Measurements from ENCODE around the gene NECTIN1.
"Not testable (repeated sequence)": the region's sequence is repeated elsewhere in the genome, so short reads cannot be mapped to it uniquely, and the experiment has no call there.

NECTIN1 gene

DNA sequence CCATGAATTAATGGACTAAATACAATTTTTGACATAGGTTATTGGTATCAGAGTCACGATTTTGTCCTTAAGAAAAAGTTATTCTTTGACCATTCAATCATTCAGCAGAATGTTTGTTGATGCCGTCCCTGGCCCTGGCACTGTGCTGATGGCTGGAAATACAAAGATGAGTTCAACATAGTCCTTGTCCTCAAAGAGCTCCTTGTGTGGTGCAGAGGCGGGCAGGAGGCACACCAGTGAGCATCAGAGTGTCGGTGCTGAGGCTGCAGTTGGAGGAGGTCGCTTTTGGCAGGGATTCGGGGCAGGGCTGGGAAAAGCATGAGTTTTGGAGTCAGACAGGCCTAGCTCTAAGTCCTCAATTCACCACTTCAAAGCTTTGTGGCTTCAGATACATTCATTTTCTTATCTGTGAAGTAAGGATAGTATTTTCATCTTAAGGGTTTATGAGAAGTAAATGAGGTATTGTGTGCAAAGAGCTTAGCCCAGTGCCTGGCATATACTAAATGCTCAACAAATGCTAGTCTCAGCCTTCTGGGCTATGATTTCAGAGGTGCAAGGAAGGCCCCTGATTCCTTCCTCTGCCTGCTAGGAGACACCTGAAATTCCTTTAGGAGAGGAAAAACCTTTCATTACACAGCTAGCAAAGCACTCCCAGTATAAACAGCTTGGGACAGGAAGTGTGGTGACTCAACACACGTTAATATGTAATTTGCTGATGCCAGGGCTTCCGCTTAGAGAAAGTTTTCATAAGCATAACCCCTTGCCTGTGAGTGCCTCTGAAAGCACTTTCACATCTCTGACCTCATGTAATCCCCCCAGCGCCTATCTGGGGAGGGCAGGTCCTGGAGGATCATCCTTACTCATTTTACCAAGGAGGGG is 113.8 kb downstream of the NECTIN1 start:
- FAIRE-seq, result no peak

DNA sequence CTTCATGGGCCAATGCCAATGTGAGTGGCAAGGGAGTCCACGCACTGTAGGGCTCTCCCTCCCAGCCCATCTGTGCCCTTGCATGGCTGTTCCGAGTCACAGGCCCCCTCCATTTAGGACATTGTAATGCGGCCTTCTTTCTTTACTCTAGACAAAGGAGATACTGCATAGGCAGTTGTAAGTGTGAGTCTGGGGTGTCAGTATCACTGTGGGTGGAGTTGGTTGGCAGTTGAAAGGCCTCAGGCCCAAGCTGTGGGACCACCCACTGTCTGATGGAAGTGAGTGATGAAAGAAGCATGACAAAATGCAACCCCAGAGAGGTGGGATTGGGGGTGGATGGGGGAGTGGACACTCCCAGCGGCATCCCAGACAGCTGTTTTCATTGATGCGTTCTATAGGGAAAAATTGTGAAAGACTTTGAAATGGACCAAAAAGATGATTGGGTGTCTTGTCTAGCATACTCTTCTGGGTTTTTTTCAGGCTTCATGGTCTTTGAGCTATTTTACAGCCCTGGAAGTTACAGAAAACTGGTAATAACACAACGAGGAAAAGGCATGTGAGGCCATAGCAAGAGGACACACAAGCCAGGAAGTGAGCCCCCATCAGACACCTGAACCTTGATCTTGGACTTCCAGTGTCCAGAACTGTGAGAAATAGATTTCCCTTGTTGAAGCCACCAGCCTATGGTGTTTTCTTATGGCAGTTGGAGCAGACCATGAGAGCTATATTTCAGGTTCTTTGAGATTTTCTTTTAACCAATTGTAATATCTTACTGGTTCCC is 114.6 kb downstream of the NECTIN1 start:
- FAIRE-seq, result no peak

DNA sequence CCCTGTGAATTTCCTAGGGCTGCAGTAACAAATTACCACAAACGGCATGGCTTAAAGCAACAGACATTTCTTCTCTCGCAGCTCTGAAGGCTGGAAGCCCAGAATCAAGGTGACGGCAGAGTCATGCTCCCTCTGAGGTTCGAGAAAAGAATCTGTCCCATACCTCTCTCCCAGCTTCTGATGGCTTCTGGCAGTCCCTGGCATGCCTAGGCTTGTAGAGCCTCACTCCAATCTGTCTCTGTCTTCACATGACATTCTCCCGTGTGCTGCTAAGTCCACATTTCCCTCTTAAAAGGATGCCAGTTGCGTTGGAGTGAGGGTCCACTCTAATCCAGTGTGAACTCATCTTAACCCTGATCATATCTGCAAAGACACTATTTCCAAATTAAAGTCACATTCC is 116.2 kb downstream of the NECTIN1 start:
- FAIRE-seq, result no peak

DNA sequence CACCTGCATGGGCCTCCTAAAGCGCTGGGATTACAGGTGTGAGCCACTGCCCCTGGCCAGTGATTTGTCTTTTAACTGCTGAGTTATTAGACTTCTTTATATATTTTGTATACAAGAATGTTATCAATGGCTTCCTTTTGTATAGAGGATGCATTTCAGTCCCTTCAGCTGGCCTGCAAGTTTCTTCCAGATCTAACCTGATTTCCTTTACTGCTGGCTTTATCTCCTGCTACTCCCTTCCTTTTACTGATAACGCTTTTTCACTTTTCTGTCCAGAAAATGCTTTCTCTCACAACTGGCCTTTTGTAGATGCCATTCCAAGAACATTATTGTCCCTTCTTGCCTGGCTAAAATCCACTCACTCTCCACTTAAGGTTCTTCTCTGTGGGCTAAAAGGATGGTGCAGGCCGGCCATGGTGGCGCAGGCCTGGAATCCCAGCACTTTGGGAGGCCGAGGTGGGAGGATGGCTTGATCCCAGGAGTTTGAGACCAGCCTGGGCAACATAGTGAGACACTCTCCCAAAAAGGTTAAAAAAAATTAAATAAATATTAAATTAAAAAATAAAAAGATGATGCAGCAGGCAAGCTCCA is 118.1 kb downstream of the NECTIN1 start:
- no peak for FAIRE-seq

DNA sequence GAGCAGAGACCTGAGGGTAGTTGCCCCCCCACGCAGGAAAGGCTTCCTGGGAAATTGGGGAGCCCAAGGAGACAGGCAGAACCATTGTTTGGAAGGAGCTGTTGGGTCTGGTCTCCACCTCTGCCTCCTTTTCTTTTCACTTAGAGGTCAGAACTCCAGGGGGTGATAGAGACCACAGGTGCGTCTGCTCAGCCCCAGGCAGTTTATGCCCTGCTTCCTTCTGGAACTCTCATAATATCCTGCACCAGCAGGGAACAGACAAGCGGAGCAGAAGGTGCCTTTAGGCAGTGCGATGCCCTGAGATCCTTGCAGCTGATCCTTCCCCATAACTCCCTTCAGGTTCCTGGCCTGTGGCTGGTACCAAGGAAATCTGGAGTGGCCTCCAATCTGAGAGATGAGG is 120.2 kb downstream of the NECTIN1 start:
- no peak for FAIRE-seq

DNA sequence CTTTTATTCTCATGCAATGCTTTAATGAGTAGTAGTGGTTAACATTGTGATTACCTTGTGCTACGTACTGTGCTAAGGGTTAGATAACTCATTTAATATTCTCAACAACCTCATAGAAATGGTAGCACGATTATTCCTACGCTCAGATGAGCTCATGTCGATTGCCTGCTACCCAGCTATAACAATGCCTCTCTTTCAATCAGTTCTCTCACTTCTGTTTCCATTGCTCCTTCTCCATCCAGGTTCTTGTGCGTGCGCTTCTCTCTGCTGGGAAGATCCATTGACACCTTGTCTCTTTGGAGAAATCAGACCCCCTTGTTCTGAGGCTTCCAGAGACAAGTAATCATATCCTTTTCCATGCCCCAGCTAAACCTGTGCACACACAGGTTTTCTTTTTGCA is 120.8 kb downstream of the NECTIN1 start:
- FAIRE-seq, result no peak

DNA sequence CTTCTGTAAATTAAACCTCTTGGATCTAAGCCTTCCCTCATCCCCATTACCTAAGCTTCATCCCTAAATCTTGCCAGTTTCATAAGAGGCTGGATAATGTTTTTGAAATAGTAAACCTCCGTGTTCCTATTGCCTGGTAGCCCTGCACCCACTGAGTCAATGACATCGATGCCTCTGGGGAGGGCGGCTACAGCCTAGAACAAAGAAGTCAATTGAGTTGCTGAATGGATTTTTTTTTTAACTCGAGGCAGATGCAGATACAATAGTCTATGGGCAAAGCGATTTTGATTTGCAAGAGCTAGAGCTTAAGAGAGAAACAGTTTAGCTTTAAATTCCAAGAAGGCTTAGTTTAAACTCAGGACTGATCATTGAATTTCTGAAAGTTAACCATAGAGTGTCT is 121.3 kb downstream of the NECTIN1 start:
- no peak for FAIRE-seq

DNA sequence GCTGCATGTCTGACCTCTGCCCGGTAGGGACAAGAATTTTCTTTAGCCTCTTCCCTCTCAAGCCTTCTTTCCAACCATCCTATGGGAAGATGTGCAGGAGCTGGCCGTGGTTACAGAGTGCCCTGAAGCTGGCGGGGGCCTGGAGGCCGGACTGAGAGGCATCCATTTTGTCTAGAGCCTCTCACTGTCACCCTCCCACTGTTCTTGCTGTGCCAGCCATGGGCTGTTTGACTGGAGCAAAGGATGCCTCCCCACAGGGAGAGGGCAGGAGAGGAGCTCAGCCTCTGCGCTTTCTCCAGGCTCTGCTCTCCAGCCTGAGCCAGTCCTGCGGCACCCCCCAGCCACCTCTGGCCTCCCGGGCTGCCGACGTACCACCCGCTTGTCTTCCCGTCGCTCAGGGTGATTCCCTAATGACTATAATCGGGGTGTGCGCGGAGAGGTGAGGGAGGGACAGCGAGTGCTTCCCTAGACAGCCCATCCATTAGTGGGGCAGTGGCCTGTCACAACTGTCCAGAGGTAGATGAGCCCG is 123.8 kb downstream of the NECTIN1 start:
- no peak for FAIRE-seq

DNA sequence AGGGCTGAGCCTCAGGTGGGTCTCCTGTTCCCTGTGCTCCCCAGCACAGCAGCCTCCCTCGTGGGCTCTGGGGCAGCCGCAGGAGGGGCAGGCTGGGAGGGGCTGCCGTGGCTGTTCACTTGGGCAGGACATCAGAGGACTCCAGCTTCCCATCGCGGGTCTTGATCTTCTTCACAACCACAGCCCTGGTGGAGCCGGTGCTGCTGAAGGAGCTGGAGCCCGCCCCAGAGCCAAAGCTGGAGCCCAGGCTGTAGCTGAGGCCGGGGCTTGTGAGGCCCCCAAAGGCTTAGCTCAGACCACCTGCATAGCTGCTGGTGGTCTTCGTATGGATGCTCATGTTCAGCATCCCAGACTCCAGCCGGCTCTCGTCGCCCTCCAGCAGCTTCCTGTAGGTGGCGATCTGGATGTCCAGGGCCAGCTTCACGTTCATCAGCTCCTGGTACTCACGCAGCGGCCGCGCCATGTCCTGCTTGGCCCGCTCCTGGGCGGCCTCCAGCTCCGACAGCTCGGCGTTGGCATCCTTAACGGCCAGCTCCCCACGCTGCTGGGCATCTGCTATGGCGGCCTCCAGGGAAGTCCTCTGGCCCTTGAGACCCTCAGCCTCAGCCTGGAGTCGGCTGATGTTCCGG is 126.1 kb downstream of the NECTIN1 start:
- FAIRE-seq, result no peak

DNA sequence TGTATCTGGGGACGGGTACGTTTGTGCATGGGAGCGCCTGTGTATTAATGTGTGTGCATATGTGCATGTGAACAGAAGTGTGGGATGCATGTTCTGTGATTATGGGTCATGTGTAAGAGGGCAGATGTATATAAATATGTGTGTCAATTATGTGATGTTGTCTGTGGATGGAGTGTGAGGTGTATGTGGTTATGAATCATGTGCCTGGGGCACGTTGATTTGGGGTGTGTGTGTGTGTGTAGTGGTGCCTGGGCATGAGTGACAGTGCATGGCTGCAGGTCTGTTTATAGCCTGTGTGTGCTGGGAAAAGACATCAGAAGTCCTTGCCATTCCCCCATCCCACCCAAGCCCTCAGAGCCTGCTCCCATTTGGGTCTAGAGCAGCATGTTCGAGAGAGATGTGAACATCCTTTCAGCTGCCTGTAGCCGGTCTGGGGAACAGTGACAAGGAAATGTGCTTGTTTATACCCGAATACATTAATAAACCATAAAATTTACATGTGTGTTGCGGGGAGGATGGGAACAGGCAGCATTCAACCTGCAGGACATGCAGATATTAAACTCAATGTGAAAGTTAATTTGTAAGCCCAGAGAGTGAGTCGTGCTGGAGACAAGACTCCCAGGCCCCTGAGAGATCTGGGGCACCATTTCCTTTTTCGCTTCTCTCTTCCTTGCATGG is 129.0 kb downstream of the NECTIN1 start:
- no peak for FAIRE-seq

DNA sequence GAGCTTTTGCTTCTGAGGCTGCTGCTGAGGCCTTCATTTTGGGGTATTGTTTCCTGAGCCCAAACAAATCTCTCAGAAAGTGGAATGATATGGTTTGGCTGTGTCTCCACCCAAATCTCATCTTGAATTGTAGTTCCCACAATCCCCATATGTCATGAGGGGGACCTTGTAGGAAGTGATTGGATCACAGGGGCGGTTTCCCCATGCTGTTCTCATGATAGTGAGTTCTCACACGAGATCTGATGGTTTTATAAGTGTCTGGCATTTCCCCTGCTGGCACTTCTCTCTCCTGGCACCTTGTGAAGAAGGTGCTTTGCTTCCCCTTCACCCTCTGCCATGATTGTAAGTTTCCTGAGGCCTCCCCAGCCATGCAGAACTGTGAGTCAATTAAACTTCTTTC is 133.1 kb downstream of the NECTIN1 start:
- not testable (repeated sequence) for FAIRE-seq

DNA sequence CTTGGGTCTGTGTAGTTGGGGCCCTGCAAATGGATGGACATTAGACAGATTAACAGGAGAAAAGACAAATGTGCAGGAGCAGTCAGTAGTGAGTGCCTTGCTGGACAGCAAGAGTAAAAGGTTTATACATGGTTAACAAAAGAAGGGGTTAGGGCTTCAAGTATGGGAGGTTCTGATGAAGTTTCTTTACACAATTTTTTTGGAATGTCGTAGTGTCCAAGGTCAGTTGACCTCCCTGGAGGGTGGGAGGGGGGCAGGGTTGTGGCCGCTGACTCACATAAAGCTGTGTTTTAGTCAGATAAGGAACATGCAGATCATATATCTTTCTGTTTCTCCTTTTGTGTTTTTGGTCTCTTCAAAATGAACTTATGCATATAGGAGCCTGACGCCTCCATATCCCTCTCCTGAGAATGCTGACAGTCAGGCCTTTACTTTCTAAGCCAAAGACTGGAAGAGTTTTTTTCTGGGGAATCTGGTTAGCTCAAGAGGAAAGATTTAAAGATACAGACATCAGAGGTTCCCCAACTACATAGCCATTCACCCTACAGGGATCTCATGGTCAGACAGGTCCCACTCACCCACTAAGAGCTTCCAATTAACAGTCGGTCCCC is 134.3 kb downstream of the NECTIN1 start:
- no peak for FAIRE-seq

DNA sequence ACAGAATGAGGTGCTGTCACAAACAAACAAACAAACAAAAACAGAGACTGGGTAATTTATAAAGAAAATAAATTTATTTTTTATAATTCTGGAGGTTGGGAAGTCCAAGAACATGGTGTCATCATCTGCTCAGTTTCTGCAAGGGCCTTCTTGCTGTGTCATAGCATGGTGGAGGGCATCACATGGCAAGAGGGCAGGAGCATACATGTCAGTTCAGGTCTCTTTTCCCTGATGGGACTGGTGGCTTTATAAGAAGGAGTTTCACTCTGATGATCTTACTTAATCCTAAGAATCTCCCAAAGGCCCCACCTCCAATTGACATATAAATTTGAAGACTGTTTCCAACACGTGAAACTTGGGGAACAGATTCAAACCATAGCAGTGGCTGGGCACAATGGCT is 135.7 kb downstream of the NECTIN1 start:
- no peak for FAIRE-seq

DNA sequence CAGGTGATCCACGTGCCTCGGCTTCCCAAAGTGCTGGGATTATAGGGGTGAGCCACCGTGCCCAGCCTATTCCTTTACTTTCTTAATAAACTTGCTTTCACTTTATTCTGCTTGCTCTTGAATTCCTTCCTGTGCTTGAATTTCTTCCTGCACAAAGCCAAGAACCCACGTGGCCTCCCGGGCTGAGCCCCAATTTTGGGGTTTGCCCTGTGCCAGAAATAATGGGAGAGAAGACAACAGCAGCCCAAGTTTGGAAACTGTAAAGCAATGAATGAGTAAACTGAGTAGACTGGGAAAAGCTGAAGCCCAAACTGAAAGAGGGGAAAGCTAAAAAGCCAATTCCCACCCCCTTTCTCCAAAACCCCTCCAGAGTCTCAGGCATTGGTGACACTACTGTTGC is 136.4 kb downstream of the NECTIN1 start:
- no peak for FAIRE-seq

DNA sequence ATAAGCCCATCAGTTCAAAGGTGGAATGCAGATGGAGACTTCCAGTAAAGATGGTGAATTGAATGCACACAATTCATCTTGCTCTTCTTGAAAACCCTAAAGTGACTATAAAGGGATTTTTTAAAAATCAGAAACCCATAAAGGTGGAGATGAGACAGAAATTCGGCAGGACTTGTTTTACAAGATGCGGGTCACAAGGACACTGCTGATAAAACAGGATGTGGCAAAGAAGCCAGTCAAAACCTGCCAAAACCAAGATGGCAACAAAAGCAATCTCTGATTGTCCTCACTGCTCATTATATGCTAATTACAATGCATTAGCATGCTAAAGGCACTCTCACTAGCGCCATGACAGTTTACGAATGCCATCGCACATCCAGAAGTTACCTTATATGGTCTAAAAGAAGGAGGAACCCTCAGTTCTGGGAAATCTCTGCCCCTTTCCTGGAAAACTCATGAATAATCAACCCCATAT is 137.1 kb downstream of the NECTIN1 start:
- FAIRE-seq, result no peak

DNA sequence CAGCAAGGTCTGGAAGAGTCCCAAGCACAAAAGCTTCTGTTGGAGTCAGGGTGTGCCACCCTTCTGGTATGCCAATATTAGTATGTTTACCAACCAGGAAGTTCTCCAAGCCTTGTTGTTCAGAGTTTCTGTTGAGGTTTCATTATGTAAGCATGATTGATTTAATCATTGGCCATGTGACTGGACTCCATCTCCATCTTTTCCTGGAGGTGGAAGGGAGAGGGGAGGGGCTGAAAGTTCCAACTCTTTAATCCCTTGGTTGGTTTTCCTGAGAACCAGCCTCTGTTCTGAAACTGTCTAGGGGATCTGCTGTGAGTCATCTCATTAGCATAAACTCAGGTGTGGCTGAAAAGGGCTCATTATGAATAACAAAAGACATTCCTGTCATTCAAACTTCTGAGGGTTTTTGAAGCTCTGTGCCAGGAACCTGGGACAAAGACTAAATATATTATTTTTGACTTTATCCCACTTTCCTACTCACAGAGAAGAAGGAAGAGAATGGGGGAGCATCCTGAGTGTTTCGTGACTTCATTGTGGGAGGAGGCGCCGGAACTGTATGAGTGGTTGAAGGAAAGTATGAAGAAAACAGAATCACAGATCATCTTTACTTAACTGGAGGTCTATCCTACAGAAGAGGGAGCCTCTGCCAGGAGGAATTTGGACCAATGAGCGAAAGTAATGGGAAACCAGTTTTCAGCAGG is 138.2 kb downstream of the NECTIN1 start:
- FAIRE-seq, result no peak

DNA sequence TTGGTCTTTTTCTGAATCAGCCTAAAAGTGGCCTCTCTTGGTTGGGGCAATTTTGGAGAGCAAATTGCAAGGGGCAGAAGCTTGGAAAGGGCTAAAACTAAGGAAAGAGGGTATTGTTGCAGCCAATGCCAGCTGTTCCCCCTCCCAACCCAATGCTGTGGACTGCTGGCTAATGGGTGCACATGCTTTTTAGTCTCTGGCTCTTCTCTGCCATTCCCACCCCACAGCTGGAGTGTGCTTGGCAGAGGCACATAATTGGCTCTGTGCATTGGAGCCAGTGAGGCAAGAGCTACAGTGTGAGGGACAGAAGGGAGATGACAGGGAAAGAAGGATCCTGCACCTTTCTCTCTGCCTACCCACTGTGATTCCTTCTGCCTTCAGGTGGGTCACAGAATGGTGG is 140.0 kb downstream of the NECTIN1 start:
- no peak for FAIRE-seq

All from A204.1 (cell line).